Breast epithelium (tissue), 4 donors: ENCODE results near the gene KIAA0232. TPM values are rescaled to one million over a fixed set of nuclear protein-coding genes. Genes with fewer than 3 reads are reported as not detected.
"Not testable (repeated sequence)": the region's sequence is repeated elsewhere in the genome, so short reads cannot be mapped to it uniquely, and the experiment has no call there.

ENCODE experiments used
- DNase-seq, 2 donors: peaks; one replicate each; pipeline ENCODE4 v3.0.0-alpha.2; 2019; ENCODE audit warnings: low spot score in 2 of 2
- H3K27ac ChIP-seq, 2 donors: fragments of 200-600 bp; sonication (generic) in 1 of 2; one replicate each; pipeline ENCODE4 v1.5.1; 2016 to 2019; ENCODE audit warnings: mild to moderate bottlenecking in 1 of 2
- H3K27me3 ChIP-seq, 2 donors: fragments of 200-600 bp; sonication (generic) in 1 of 2; one replicate each; pipeline versions ENCODE4 v1.5.1 to v1.6.0; 2017 to 2019; ENCODE audit warnings: control low read depth in 1 of 2, mild to moderate bottlenecking in 1 of 2
- H3K36me3 ChIP-seq: fragments of 200-600 bp; one replicate; pipeline ENCODE4 v1.5.1; 2019
- H3K4me1 ChIP-seq, 2 donors: fragments of 200-600 bp; sonication (generic); one replicate each; pipeline ENCODE4 v1.5.1; 2016 to 2019; ENCODE audit warnings: control low read depth in 1 of 2
- H3K4me3 ChIP-seq, 3 donors: fragments of 200-600 bp; sonication (generic); 1 replicate in 2 of 3; 2 replicates in 1 of 3; pipeline ENCODE4 v1.5.1; 2016 to 2019; ENCODE audit warnings: mild to moderate bottlenecking in 3 of 3, moderate library complexity in 2 of 3
- H3K9me3 ChIP-seq, 2 donors: fragments of 200-600 bp; sonication (generic) in 1 of 2; one replicate each; pipeline ENCODE4 v1.5.1; 2016 to 2019; ENCODE audit warnings: control low read depth in 1 of 2
- CTCF ChIP-seq, 3 donors: fragments of 450-650 bp; IDR thresholded peaks; one replicate each; pipeline ENCODE4 v1.5.1; 2016 to 2017; ENCODE audit warnings: antibody characterized with exemption in 3 of 3, mild to moderate bottlenecking in 3 of 3, moderate library complexity in 3 of 3
- POLR2A ChIP-seq: fragments of 450-650 bp; IDR thresholded peaks from one replicate; pipeline ENCODE4 v1.6.1; 2016; ENCODE audit warnings: antibody characterized with exemption, mild to moderate bottlenecking, moderate library complexity
- POLR2AphosphoS5 ChIP-seq, 3 donors: sonication (generic); formaldehyde crosslinking; IDR thresholded peaks; one replicate each; pipeline ENCODE4 v1.6.1; 2017; ENCODE audit warnings: antibody characterized with exemption in 3 of 3
- intact Hi-C: fragments of 100-400 bp; cut with DNase I; formaldehyde crosslinking; loops from one replicate; pipeline ENCODE4 v1.15.1; 2023; ENCODE audit warnings: low total_unique reads
- total RNA-seq, 3 donors: library from RNA; depleted of rRNA; stranded (reverse); fragments of >200 nt; gene quantifications; one replicate each; pipeline ENCODE4 v1.1.0, GENCODE V29; 2016

KIAA0232 gene
- total RNA-seq, 3 donors from 2014 or later, result 31.5 to 40.8 (median 31.7) TPM

- H3K4me3 ChIP-seq, result no peak overlapping the region
- no peaks in the 10 kb centered on the region for H3K27me3 ChIP-seq
- H3K27ac ChIP-seq, result no peak overlapping the region
- no peaks in the 10 kb centered on the region for H3K36me3 ChIP-seq
- no peak for DNase-seq
- intact Hi-C loops, result no loop called here
- H3K9me3 ChIP-seq, result no peaks in the 10 kb centered on the region
- H3K4me1 ChIP-seq, result no peaks in the 10 kb centered on the region
- no peak for TF ChIP-seq POLR2A
Measured at GRCh38 chr4:6795821-6796220, 13.3 kb downstream of the KIAA0232 start.

- intact Hi-C loops, DNase-seq, H3K36me3 ChIP-seq, H3K4me3 ChIP-seq, H3K27me3 ChIP-seq, H3K4me1 ChIP-seq, H3K27ac ChIP-seq, H3K9me3 ChIP-seq: not testable (repeated sequence)
Measured at GRCh38 chr4:6797368-6797767, 14.8 kb downstream of the KIAA0232 start.

- Histone ChIP-seq H3K27ac (no peak overlapping the region), H3K27me3 (no peaks in the 10 kb centered on the region), H3K9me3 (no peaks in the 10 kb centered on the region), H3K4me1 (no peaks in the 10 kb centered on the region), H3K4me3 (no peak overlapping the region), H3K36me3 (no peaks in the 10 kb centered on the region)
- DNase-seq, result no peak
- intact Hi-C loops, result no loop called here
- TF ChIP-seq POLR2AphosphoS5 (IDR thresholded peaks at IDR 0.05) (no peak), CTCF (IDR thresholded peaks at IDR 0.05) (no peak), POLR2A (no peak)
Measured at GRCh38 chr4:6799091-6799490, 16.6 kb downstream of the KIAA0232 start.

GRCh38 chr4:6802025-6802424 is 19.5 kb downstream of the KIAA0232 start:
- intact Hi-C loops, result loop anchor here (10.0 kb wide), 1 partner anchor 1663 kb away; no protein-coding TSS in a partner anchor
- no peak for TF ChIP-seq CTCF (IDR thresholded peaks at IDR 0.05)
- TF ChIP-seq POLR2A, result no peak
- TF ChIP-seq POLR2AphosphoS5 (IDR thresholded peaks at IDR 0.05), result no peak
- Histone ChIP-seq H3K36me3 (no peaks in the 10 kb centered on the region), H3K27ac (no peak overlapping the region), H3K9me3 (no peaks in the 10 kb centered on the region), H3K4me3 (no peak overlapping the region), H3K4me1 (no peaks in the 10 kb centered on the region), H3K27me3 (no peaks in the 10 kb centered on the region)
- DNase-seq, result no peak

- Histone ChIP-seq H3K27ac (no peak overlapping the region), H3K36me3 (no peaks in the 10 kb centered on the region), H3K4me3 (no peak overlapping the region), H3K9me3 (no peaks in the 10 kb centered on the region), H3K27me3 (no peaks in the 10 kb centered on the region), H3K4me1 (no peaks in the 10 kb centered on the region)
- no peak for TF ChIP-seq POLR2AphosphoS5 (IDR thresholded peaks at IDR 0.05)
- TF ChIP-seq POLR2A, result no peak
- no peak for DNase-seq
- intact Hi-C loops, result loop anchor here (10.0 kb wide), 1 partner anchor 1662 kb away; no protein-coding TSS in a partner anchor
Measured at GRCh38 chr4:6802626-6803025, 20.1 kb downstream of the KIAA0232 start.

- TF ChIP-seq POLR2AphosphoS5 (IDR thresholded peaks at IDR 0.05), result no peak
- TF ChIP-seq POLR2A, result no peak
- TF ChIP-seq CTCF (IDR thresholded peaks at IDR 0.05), result no peak
- Histone ChIP-seq H3K27me3 (no peaks in the 10 kb centered on the region), H3K36me3 (no peaks in the 10 kb centered on the region), H3K27ac (no peak overlapping the region), H3K4me3 (no peak overlapping the region), H3K4me1 (no peaks in the 10 kb centered on the region), H3K9me3 (no peaks in the 10 kb centered on the region)
- no peak for DNase-seq
- intact Hi-C loops, result loop anchor here (10.0 kb wide), 1 partner anchor 1662 kb away; no protein-coding TSS in a partner anchor
Measured at GRCh38 chr4:6803246-6803645, 20.7 kb downstream of the KIAA0232 start.
